COR-L47 (cell line): ENCODE measurements around the gene ELL3.
"Not testable (repeated sequence)": the region's sequence is repeated elsewhere in the genome, so short reads cannot be mapped to it uniquely, and the experiment has no call there.

Experiments used
- DNase-seq: peaks from one replicate; lab custom pipeline; 2025; lab: John Stamatoyannopoulos, UW

Gene ELL3, protein sequence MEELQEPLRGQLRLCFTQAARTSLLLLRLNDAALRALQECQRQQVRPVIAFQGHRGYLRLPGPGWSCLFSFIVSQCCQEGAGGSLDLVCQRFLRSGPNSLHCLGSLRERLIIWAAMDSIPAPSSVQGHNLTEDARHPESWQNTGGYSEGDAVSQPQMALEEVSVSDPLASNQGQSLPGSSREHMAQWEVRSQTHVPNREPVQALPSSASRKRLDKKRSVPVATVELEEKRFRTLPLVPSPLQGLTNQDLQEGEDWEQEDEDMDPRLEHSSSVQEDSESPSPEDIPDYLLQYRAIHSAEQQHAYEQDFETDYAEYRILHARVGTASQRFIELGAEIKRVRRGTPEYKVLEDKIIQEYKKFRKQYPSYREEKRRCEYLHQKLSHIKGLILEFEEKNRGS

DNA sequence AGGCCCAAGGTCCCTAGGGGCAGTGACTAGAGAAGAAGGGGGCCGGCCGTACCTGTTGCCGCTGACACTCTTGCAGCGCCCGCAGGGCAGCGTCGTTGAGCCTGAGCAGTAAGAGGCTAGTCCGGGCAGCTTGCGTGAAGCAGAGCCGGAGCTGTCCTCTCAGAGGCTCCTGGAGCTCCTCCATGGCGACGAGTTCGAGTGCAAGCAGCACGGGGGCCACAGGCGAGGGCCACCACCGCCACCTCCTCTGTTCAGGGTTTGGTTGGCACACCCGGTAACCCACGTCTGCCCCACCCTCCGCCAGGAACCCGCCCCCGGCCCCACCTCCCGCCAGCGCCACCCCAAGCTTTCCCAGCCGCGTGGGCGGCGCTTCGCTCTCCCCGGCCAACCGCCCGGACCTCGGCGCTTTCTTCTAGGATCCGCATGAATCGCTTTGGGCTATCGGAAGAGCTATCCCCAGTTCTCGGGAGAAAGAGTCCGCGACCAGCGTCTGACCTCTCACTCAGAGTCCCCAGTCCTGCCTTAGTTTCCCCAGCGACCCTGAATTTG lies at the start of gene ELL3:
ELL3 (minus strand) TSS at position 249 of the 549 bp plus-strand sequence; CDS start at position 184, 65 bp downstream.
- peak; percentile 74 for DNase-seq

DNA sequence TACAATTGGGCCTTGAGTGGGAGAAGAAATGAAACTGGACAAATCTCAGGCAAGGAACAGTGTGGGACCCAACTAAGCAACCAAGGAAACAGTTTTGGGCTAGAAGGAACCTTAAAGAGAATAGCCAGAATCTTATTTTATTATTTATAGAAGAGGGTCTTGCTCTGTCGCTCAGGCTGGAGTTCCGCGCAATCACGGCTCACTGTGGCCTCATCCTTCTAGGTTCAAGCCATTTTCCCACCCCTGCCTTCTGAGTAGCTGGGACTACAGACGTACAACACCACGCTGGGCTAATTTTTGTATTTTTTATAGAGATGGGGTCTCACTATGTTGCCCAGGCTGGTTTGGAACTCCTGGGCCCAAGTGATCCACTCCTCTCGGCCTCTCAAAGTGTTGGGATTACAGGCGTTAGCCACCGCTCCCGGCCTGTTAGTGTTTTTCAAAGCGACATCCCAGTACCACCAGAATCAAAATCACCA lies 49.3 kb upstream of the ELL3 start:
- no peak for DNase-seq

DNA sequence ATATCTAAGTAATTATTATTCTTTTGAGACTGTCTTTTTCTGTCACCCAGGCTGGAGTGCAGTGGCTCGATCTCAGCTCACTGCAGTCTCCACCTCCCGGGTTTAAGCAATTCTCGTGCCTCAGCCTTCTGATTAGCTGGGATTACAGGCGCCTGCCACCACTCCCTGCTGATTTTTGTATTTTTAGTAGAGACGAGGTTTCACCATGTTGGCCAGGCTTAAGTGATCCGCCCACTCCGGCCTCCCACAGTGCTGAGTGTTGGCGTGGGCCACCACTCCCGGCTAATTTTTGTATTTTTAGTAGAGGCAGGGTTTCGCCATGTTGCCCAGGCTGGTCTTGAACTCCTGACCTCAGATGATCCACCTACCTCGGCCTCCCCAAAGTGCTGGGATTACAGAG lies 48.5 kb upstream of the ELL3 start:
- DNase-seq: not testable (repeated sequence)

DNA sequence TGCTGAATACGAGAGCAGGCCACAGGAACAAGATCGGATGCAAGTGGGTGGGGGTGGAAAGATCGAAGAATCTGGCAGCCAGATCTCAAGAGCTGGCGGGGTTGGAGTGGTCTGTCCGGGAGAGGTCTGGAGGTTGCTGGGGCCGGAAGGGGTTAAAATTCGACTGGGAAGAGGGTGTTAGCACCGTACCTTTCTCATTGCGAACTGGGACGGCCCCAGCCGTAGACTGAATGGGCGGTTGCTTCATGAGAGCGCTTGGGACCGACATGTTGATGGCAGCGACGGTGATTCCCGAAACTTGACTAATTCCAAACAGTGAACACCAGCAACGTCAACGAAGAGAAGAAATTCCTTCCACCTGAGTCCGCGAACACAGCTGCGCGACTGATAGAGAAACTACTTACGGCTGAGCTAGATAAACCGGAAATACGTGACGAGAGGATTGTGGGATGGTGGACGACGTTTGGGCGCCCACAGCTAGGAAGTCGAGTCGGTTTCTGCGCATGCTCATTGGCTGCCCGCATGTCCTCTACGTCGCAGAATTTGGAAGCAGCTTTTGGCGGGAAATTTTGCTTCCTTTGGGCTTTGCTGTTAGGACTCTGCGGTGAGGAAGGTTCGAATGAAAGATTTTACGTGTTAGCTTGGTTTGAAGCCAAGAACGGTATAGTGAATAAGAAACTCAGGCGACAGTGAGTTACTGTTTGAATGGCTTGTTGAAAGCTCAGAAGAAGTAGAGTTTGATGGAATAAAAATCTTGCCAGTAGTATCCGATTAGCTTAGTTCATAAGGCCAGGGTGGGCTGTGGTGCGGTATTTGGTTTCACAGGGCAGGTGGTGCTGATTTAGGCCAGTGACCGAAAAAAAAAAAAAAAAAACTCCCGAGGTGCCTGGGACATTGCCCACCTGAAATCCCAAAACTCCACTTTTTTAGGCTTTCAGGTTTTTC lies 47.8 kb upstream of the ELL3 start, which contains the start of gene MFAP1:
MFAP1 (minus strand) TSS at position 389 of the 945 bp plus-strand sequence; CDS start at position 268, 121 bp downstream.
- DNase-seq: peak; percentile 98

DNA sequence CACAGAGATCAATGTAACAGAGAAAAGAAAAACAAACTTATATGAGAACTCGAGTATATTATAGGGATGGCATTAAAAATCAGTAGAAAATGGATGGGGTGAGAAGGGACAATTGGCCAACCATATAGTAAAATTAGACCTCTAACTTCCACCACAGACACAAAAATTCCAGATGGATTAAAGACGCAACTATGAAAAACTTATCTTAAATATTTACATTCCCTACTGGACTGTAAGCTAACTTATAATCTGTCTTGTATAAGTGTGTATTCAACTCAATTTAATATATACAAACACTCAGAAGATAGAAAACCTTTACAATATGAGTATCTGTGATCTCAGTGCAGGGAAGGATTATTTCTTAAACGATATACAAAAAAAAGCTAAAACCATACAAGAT lies 44.7 kb upstream of the ELL3 start:
- DNase-seq: no peak

DNA sequence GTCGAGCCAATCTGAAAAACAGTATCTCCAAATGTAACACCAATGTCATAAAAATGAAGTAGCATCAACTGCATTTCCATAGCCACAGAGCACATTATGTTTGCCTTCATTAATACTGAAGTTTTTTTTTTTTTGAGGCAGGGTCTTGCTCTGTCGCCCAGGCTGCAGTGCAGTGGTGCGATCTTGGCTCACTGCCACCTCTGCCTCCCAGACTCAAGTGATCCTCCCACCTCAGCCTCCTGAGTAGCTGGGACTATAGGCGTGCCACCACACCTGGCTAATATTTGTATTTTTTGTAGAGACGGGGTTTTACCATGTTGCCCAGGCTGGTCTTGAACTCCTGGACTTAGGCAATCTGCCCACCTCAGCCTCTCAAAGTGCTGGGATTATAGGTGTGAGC lies 38.3 kb upstream of the ELL3 start:
- not testable (repeated sequence) for DNase-seq

DNA sequence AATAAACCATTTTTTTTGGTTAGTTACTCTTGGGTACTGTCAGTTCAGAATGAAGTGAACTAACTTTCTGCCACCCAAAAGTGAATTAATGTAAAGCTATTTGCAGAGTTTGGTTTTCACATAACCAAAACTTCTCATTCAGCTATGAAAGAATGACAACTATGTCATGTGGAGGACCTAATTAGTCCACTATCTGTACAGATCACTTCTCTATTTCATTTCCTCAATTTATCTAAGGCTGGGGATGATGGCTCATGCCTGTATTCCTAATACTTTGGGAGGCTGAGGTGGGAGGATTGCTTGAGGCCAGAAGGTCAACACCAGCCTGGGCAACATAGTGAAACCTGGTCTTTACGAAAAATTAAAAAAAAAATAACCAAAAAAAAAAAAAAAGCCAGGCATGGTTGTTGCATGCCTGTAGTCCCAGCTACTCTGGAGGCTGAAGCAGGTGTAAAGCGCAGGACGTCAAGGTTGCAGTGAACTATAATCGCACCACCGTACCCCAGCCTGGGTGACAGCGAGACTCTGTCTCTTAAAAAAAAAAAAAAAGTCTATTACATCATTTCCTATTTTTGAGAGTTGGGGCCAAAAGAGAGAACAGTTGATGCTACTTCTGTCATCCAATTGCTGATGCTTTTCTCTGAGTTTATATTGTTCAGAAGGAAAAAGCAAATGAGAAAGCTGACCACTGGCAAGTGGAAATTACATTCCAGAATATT lies 32.4 kb upstream of the ELL3 start:
- no peak for DNase-seq

DNA sequence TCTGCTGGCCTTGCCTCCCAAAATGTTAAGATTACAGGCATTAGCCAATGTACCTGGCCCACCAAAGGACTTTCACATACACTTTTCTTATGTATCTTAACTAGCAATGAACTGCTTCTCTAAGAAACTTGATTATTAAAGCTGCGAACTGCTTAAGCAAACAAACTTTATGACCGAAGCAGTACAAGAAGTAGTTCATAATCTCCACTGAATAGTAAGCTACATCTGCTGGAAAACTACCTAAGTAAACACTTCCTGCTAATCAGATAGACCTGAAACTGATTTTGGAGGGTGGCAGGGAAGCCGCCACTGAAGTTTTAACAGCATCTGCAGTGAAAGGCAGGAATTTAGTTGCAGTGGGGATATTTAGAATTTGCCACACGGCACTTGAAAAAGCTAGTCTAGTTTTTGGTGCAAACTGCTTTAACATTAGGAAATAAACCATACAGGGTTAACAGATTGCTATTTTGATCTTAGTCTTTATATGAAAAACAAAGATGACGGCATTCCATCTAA lies 31.7 kb upstream of the ELL3 start:
- no peak for DNase-seq

DNA sequence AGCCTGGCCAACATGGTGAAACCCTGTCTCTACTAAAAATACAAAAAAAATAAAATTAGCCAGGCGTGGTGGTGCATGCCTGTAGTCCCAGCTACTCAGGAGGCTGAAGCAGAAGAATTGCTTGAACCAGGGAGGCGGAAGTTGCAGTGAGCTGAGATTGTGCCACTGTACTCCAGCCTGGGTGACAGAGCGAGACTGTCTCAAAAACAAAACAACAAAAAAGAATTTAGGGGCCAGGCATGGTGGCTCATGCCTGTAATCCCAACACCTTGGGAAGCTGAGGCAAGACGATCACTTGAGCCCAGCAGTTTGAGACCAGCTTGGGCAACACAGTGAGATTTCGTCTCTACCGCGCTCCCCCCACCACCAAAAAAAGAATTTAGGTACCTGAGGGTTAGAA lies 25.9 kb upstream of the ELL3 start:
- DNase-seq: not testable (repeated sequence)

DNA sequence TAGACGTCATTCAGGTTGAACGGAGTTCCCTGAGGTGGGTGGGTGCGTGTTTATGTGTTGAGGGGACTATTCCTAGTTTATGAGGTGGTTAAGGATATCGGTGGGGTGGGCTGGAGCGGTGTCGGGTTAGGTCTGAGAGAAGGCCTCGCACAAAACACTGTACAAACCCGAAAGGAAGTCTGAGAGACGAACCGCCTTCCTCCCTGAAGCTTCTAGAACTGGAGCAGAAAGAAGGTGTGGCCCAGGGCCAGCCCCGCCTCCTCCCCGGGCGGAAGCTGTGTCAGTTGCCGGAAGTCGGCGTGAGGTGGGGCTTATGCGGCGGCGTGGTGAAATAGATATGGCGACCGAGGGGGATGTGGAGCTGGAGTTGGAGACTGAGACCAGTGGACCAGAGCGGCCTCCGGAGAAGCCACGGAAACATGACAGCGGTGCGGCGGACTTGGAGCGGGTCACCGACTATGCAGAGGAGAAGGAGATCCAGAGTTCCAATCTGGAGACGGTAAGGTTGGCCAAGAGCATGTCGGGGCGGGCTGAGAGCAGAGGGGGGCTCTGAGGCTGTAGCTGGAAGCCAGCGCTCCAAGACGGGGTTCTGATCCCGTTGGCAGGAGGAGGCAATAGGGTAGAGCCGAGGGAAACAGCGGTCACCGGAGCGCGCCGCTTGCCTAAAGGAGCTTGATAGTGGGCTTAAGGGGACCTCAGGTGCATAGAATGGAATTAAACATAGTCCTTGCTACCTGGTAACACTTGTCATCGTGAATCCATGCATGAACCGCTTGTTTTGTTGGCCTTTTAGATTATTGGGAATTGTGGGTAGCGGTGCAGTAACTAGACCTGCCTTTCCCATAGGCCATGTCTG lies 23.7 kb upstream of the ELL3 start, which contains the start of gene HYPK:
HYPK (plus strand) TSS at position 314 of the 856 bp plus-strand sequence; CDS start at position 338, 24 bp downstream.
- DNase-seq: peak; percentile 88

DNA sequence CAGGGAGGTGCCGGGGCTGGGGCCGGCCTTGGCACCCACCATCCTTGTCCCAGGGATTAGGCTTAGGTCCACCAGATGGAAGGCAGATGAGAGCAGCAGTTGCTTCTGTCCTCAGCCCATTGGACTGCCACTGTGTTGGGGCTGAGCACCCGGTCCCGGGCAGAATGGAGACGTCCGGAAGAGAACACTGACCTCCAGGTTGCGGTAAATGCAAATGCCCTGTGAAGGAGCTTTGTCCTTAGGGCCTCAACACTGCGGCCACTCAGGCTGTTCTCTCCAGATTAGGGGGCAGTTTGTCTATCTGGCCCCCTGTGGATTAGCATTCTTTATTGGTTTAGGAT lies 23.1 kb upstream of the ELL3 start, which contains the start of gene SERINC4:
SERINC4 (minus strand) TSS at position 276 of the 341 bp plus-strand sequence; CDS start at position 42, 234 bp downstream.
- DNase-seq: no peak

DNA sequence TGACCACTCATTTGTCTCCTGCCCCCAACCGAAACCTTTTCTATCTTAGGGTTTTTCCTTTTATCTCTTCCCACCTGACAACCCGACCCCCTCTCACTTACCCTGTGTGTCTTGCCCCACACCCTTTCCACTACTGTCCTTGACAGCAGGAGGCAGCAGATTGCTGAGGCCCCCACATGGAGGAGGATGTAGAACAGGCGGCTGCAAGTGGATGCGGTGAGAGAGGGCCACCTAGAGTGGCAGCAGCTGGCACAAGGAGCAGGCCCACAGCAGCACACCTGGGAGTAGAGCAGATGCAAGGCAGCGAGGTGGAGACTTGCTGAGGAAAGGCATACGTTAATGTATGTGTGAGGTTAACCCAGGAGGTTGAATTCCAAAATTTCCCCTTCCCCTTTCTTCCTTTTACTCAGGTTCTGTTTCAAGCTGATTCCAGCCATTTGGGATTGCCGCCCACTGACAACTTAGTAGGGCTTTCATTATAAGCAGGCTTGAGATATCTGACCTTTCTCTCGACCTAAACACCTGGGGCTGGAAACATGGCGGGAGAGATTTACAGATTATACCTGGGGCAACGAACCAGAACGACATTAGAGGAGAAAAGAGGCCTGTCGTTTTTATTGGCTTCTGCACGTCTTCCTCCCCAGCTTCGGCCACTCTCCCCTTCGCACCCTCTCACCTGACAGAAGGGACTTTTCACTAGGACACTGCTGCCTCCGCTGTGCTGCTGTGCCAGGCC lies 22.6 kb upstream of the ELL3 start:
- DNase-seq: peak; percentile 61

DNA sequence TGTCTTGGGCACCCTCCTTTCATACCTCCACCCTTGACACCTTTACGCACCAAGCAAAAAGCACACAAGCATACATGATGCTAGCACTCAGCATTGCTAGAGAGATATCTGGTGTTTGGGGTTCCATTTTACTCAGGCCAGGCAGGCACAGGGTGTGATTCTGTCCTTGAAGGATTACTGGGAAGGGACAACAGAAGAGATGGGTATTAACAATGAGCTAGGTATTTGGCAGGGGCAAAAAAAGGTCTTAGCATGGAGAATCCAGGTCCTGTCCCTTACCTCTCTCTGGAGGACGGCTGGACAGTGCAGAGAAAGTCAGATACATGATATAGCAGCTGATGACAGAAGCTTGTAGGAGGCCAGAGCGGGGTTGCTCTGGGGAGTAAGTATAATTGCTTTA lies 19.8 kb upstream of the ELL3 start:
- DNase-seq: no peak

DNA sequence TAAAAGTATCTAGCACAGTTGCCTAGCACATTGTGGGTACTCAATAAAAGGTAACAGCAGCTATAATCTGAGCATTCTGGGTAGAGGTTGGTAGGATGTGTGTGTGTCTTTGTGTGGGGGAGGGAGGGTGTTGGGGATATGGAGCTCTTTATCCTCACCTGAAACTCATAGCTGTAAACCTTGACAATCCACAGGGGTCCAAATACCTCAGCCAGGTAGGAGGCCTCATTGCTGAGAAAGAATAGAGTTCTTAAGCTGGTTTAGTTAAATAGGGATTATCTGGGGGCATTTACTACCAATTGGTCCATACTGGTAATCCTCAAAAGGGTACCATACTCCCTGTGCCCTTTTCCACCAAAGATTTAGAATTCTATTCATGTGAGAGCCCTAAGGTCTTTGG lies 19.2 kb upstream of the ELL3 start:
- DNase-seq: no peak

DNA sequence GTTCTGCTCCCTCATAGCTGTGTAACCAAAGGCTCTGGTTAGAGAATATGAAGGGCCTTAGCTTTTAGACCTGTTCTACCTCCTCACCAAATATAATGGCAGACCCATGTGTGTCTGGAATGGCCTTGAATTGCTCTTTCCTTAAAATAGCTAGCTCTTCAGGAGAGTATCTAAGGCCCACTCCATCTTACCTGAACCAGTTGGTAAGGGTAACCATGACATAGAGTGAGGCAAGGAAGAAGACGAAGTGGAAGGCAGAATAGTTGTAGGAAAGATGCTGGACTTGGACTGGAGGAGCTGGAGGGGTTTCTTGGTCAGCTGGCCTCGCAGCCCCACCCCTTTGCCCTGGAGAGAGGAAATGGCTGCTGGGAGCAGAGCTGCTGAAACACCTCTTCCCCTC lies 18.4 kb upstream of the ELL3 start:
- no peak for DNase-seq

DNA sequence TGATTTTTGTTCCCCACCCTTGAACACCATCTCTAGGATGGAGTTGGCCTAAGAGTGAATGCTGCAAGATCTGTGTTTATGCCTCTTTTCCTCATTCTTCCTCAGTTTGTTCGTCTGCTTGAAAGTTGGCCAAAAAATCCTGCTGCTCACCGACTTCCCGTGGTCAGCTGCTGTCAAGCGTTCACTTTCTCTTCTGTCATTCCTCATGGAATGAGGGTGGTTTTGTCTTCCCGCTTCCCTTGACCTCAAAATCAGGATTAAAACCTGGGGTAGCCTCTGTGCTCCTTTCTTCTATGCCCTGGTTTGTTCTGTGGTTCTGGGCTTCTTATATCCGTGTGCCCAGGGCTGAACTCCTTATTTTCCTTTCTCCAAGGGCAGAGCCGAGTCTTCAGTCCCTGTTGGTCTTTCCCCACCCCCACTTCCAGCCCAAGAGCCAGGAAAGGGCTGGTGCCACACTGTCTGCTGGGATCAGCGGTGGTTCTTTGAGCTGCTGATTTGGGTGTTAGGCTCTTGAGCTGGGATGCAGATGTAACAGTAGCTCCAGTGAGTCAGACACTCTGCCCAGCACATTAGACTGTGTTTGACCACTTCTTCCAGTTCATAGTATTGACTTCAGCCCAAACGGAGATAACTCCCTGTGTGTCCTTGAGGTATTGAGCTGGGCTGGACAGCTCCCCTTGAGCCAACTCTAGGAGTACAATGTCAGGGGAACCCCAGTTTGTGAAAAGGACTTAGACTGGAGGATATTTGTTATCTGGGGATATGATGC lies 17.7 kb upstream of the ELL3 start:
- no peak for DNase-seq

DNA sequence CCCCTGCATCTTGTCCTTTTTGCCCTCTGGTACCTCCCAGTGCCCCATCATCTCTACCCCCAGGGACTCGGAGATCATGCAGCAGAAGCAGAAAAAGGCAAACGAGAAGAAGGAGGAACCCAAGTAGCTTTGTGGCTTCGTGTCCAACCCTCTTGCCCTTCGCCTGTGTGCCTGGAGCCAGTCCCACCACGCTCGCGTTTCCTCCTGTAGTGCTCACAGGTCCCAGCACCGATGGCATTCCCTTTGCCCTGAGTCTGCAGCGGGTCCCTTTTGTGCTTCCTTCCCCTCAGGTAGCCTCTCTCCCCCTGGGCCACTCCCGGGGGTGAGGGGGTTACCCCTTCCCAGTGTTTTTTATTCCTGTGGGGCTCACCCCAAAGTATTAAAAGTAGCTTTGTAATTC lies 16.9 kb upstream of the ELL3 start:
- no peak for DNase-seq

DNA sequence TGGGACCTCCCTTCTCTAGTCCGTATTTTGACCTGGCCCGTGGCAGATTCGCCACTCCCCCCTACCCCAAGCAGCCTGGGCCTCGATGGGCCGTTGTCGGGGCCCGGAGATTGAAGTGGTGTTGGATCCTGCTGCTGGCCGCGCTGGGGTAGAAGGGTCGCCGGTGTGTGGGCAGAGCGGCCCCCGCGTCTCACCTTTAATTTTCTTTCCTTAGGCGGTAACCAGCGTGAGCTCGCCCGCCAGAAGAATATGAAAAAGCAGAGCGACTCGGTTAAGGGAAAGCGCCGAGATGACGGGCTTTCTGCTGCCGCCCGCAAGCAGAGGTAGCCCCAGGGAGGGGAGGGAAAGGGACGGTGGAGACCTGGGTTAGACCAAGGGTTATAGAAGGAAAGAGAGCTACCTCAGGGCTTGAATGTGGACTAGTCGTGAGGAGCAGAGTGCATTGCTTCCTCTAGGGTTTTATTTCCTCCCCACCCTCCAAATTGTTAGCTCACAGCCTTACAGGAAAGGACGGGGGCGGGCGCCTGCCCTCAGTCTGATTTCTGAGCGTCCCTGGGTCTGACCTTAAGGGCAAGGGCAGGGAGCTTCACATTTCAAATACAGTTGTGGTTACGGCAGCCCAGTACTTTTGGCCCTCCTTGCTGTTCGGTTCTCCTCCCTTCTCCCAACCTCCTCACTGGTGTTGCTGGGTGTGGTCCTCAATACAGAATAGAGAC lies 16.2 kb upstream of the ELL3 start:
- DNase-seq: no peak
